Measurements from ENCODE around the gene GRID1.

Gene GRID1

GRCh38 chr10:86020134-86020533 lies 346.5 kb downstream of the GRID1 start:
- TF ChIP-seq CTCF (IDR thresholded peaks at IDR 0.05; ENCODE audit: low read length, missing control alignments) = no peak
- H3K4me3 ChIP-seq (replicated peaks; ENCODE audit: low read depth, low read length) = no peak overlapping the region
- no peak for DNase-seq (ENCODE audit: low read depth)

- DNase-seq (ENCODE audit: low read depth) = no peak
- no peak for TF ChIP-seq CTCF (IDR thresholded peaks at IDR 0.05; ENCODE audit: low read length, missing control alignments)
- H3K4me3 ChIP-seq (replicated peaks; ENCODE audit: low read depth, low read length) = no peak overlapping the region
Observed at GRCh38 chr10:86019141-86019540, 347.5 kb downstream of the GRID1 start.

- TF ChIP-seq CTCF (IDR thresholded peaks at IDR 0.05; ENCODE audit: low read length, missing control alignments) = no peak
- DNase-seq (ENCODE audit: low read depth) = no peak
- H3K4me3 ChIP-seq (replicated peaks; ENCODE audit: low read depth, low read length) = no peak overlapping the region
Observed at GRCh38 chr10:86018735-86019058, 347.9 kb downstream of the GRID1 start.

- DNase-seq (ENCODE audit: low read depth) = no peak
- TF ChIP-seq CTCF (IDR thresholded peaks at IDR 0.05; ENCODE audit: low read length, missing control alignments) = no peak
- no peak overlapping the region for H3K4me3 ChIP-seq (replicated peaks; ENCODE audit: low read depth, low read length)
Observed at GRCh38 chr10:86017841-86018734, 348.5 kb downstream of the GRID1 start.

- H3K4me3 ChIP-seq (replicated peaks; ENCODE audit: low read depth, low read length) = no peak overlapping the region
- no peak for DNase-seq (ENCODE audit: low read depth)
- TF ChIP-seq CTCF (IDR thresholded peaks at IDR 0.05; ENCODE audit: low read length, missing control alignments) = no peak
Observed at GRCh38 chr10:86013568-86013967, 353.0 kb downstream of the GRID1 start.

- DNase-seq (ENCODE audit: low read depth) = no peak
- no peak overlapping the region for H3K4me3 ChIP-seq (replicated peaks; ENCODE audit: low read depth, low read length)
Observed at GRCh38 chr10:86007171-86007570, 359.4 kb downstream of the GRID1 start.

More at GRCh38 chr10:86007171-86007570, 359.4 kb downstream of the GRID1 start:
- TF ChIP-seq CTCF (IDR thresholded peaks at IDR 0.05; ENCODE audit: low read length, missing control alignments) = no peak

Data from fibroblast of pulmonary artery (primary cell).